HEK293 (cell line): ENCODE measurements around the gene GPR162.
A peak's percentile ranks its signal among the peaks of the same experiment; 100 is the strongest.

ENCODE experiments used
- CTCF ChIA-PET: fragments of 350-600 bp; formaldehyde crosslinking; extraction: SDS; loops from one replicate; lab custom pipeline; 2021; ENCODE audit warnings: antibody characterized with exemption; lab: Yijun Ruan, JAX
- POLR2A ChIA-PET: fragments of 300-600 bp; formaldehyde crosslinking; extraction: SDS; loops from one replicate; lab custom pipeline; 2020; ENCODE audit warnings: antibody characterized with exemption, inconsistent platforms; lab: Yijun Ruan, JAX
- H3K27ac ChIP-seq: fragments of 200-500 bp; sonication (Bioruptor generic); 2 replicates; pipeline ENCODE4 v1.5.1; 2014; ENCODE audit warnings: low read depth, low read length, control low read depth, inconsistent platforms; ENCODE audit errors: extremely low read depth
- H3K36me3 ChIP-seq, 2 experiments: fragments of 200-500 bp in 1 of 2; sonication (Bioruptor generic) in 1 of 2; 1 replicate in 1 of 2; 2 replicates in 1 of 2; pipeline ENCODE4 v1.5.1; 2014 to 2017; ENCODE audit warnings: inconsistent platforms in 2 of 2, low read length in 2 of 2; ENCODE audit not compliant: control insufficient read depth in 2 of 2, insufficient read depth in 1 of 2
- H3K4me1 ChIP-seq: fragments of 200-500 bp; sonication (Bioruptor generic); 2 replicates; pipeline ENCODE4 v1.5.1; 2014; ENCODE audit warnings: mild to moderate bottlenecking, low read length, inconsistent platforms; ENCODE audit not compliant: control insufficient read depth, insufficient read depth
- H3K4me3 ChIP-seq: 2 replicates; pipeline ENCODE4 v1.5.1; 2011; ENCODE audit warnings: low read depth, mild to moderate bottlenecking, control low read depth, low read length, moderate library complexity
- H3K9me3 ChIP-seq: fragments of 200-500 bp; sonication (Bioruptor generic); 2 replicates; pipeline ENCODE4 v1.5.1; 2014; ENCODE audit warnings: low read depth, low read length, inconsistent platforms; ENCODE audit not compliant: control insufficient read depth, insufficient read depth
- BCL11A ChIP-seq: fragments of 450-650 bp; formaldehyde crosslinking; IDR thresholded peaks from 2 replicates; pipeline ENCODE4 v1.5.1; 2016; ENCODE audit warnings: low read depth, missing biosample characterization, missing genetic modification characterization
- EGR2 ChIP-seq: fragments of 450-650 bp; formaldehyde crosslinking; IDR thresholded peaks from 2 replicates; pipeline ENCODE4 v1.5.1; 2016; ENCODE audit warnings: low read depth, missing biosample characterization, missing genetic modification characterization
- GFI1B ChIP-seq: fragments of 450-650 bp; formaldehyde crosslinking; IDR thresholded peaks from 2 replicates; pipeline ENCODE4 v1.5.1; 2016; ENCODE audit warnings: missing biosample characterization, missing genetic modification characterization
- KLF1 ChIP-seq: fragments of 450-650 bp; formaldehyde crosslinking; IDR thresholded peaks from 2 replicates; pipeline ENCODE4 v1.5.1; 2016; ENCODE audit warnings: missing biosample characterization, missing genetic modification characterization
- OVOL3 ChIP-seq: fragments of 450-650 bp; formaldehyde crosslinking; IDR thresholded peaks from 2 replicates; pipeline ENCODE4 v1.5.1; 2016; ENCODE audit warnings: missing biosample characterization, missing genetic modification characterization
- SP3 ChIP-seq: fragments of 450-650 bp; formaldehyde crosslinking; IDR thresholded peaks from 2 replicates; pipeline ENCODE4 v1.5.1; 2016; ENCODE audit warnings: missing biosample characterization, missing genetic modification characterization
- WT1 ChIP-seq: fragments of 450-650 bp; formaldehyde crosslinking; IDR thresholded peaks from 2 replicates; pipeline ENCODE4 v1.5.1; 2016; ENCODE audit warnings: missing biosample characterization, missing genetic modification characterization
- YY1 ChIP-seq: fragments of 450-650 bp; formaldehyde crosslinking; IDR thresholded peaks from 2 replicates; pipeline ENCODE4 v1.5.1; 2018; ENCODE audit warnings: missing biosample characterization, missing genetic modification characterization
- ZFP69B ChIP-seq: fragments of 450-650 bp; formaldehyde crosslinking; IDR thresholded peaks from 2 replicates; pipeline ENCODE4 v1.5.1; 2016; ENCODE audit warnings: missing biosample characterization, missing genetic modification characterization
- ZNF114 ChIP-seq: fragments of 450-650 bp; formaldehyde crosslinking; IDR thresholded peaks from 2 replicates; pipeline ENCODE4 v1.5.0; 2017; ENCODE audit warnings: missing biosample characterization, missing genetic modification characterization
- ZNF2 ChIP-seq: fragments of 450-650 bp; formaldehyde crosslinking; IDR thresholded peaks from 2 replicates; pipeline ENCODE4 v1.5.1; 2016; ENCODE audit warnings: missing biosample characterization, missing genetic modification characterization
- ZNF211 ChIP-seq: fragments of 450-650 bp; formaldehyde crosslinking; IDR thresholded peaks from 2 replicates; pipeline ENCODE4 v1.5.1; 2016; ENCODE audit warnings: low read depth, missing biosample characterization, missing genetic modification characterization
- ZNF341 ChIP-seq: fragments of 450-650 bp; formaldehyde crosslinking; IDR thresholded peaks from 2 replicates; pipeline ENCODE4; 2016; ENCODE audit warnings: low read depth, missing biosample characterization, missing genetic modification characterization
- ZNF391 ChIP-seq: fragments of 450-650 bp; formaldehyde crosslinking; IDR thresholded peaks from 2 replicates; pipeline ENCODE4 v1.5.1; 2016; ENCODE audit warnings: low read depth, missing biosample characterization, missing genetic modification characterization, borderline replicate concordance
- ZNF394 ChIP-seq: fragments of 450-650 bp; formaldehyde crosslinking; IDR thresholded peaks from 2 replicates; pipeline ENCODE4 v1.5.1; 2016; ENCODE audit warnings: missing biosample characterization, missing genetic modification characterization, mild to moderate bottlenecking, moderate library complexity, borderline replicate concordance
- ZNF558 ChIP-seq: fragments of 450-650 bp; formaldehyde crosslinking; IDR thresholded peaks from 2 replicates; pipeline ENCODE4 v1.5.1; 2016; ENCODE audit warnings: missing biosample characterization, missing genetic modification characterization
- ZNF585B ChIP-seq: fragments of 450-650 bp; formaldehyde crosslinking; IDR thresholded peaks from 2 replicates; pipeline ENCODE4 v1.5.1; 2016; ENCODE audit warnings: missing biosample characterization, missing genetic modification characterization
- ZNF692 ChIP-seq: fragments of 450-650 bp; formaldehyde crosslinking; IDR thresholded peaks from 2 replicates; pipeline ENCODE4 v1.5.1; 2016; ENCODE audit warnings: missing biosample characterization, missing genetic modification characterization
- ZSCAN18 ChIP-seq: fragments of 450-650 bp; formaldehyde crosslinking; IDR thresholded peaks from 2 replicates; pipeline ENCODE4 v1.5.1; 2016; ENCODE audit warnings: missing biosample characterization, missing genetic modification characterization

Gene GPR162

GRCh38 chr12:6840761-6841515 is 19.3 kb downstream of the GPR162 start, which contains the start of gene GNB3 (continued):
- TF ChIP-seq ZNF585B (no peak), ZNF2 (tag by site-specific recombination) (no peak), ZNF341 (tag by site-specific recombination) (no peak), SP3 (no peak), ZNF211 (tag by site-specific recombination) (no peak)

GRCh38 chr12:6842075-6842474 is 20.5 kb downstream of the GPR162 start:
- TF ChIP-seq ZNF114 (no peak), YY1 (tag by site-specific recombination) (no peak), OVOL3 (no peak), ZNF394 (no peak), KLF1 (no peak)
- Histone ChIP-seq H3K4me3 (no peak overlapping the region), H3K27ac (no peak overlapping the region), H3K36me3 (peaks cover 12 to 92% of the 10 kb centered on the region in 2 experiments), H3K4me1 (no peaks in the 10 kb centered on the region), H3K9me3 (no peaks in the 10 kb centered on the region)
- CTCF ChIA-PET: interaction anchor here (1.0 kb wide), 1 partner anchor 9 kb away, joined by 3 read pairs; the partner anchor contains the start of genes CDCA3 and USP5
- POLR2A ChIA-PET: interaction anchor here (1.3 to 6.5 kb wide), 4 partner anchors 7 to 30 kb away, joined by 4 to 62 read pairs (median 14); partner anchors contain the start of genes CDCA3, SPSB2 and USP5

GRCh38 chr12:6843118-6843902 is 21.7 kb downstream of the GPR162 start:
- peaks cover 20 to 92% of the 10 kb centered on the region in 2 experiments for H3K36me3 ChIP-seq
- H3K4me3 ChIP-seq: no peak overlapping the region
- no peaks in the 10 kb centered on the region for H3K9me3 ChIP-seq
- ChIA-PET CTCF (interaction anchor here (0.6 to 8.1 kb wide), 5 partner anchors 8 to 122 kb away, joined by 3 to 75 read pairs (median 3); partner anchors contain the start of genes CDCA3 and USP5), POLR2A (interaction anchor here (0.5 to 6.5 kb wide), 7 partner anchors 8 to 89 kb away, joined by 3 to 62 read pairs (median 4); partner anchors contain the start of genes CDCA3, PTMS, SPSB2 and USP5)
- H3K4me1 ChIP-seq: no peaks in the 10 kb centered on the region
- TF ChIP-seq GFI1B (tag by site-specific recombination) (no peak), ZNF692 (peak; percentile 84; the same call in 1 of the 2 replicates), ZSCAN18 (tag by site-specific recombination) (no peak), WT1 (0 out of 2 replicates have a peak, but pooled peaks have one; percentile 54), ZFP69B (peak; percentile 66; the same call in 1 of the 2 replicates)
- H3K27ac ChIP-seq: no peak overlapping the region

GRCh38 chr12:6845395-6845794 is 23.8 kb downstream of the GPR162 start:
- ChIA-PET POLR2A (interaction anchor here (0.5 to 5.6 kb wide), 5 partner anchors 21 to 223 kb away, joined by 3 to 16 read pairs (median 4); partner anchors contain the start of gene SPSB2), CTCF (interaction anchor here (8.1 kb wide), 1 partner anchor 12 kb away, joined by 75 read pairs; no protein-coding TSS in a partner anchor)
- TF ChIP-seq BCL11A (no peak), ZNF391 (tag by site-specific recombination) (no peak), EGR2 (tag by site-specific recombination) (0 out of 2 replicates have a peak, but pooled peaks have one; percentile 22), ZNF558 (tag by site-specific recombination) (no peak)
- H3K36me3 ChIP-seq: peaks cover 29 to 93% of the 10 kb centered on the region in 2 experiments
- no peak overlapping the region for H3K4me3 ChIP-seq
- peaks cover 3% of the 10 kb centered on the region; the same call in 1 of the 2 replicates for H3K4me1 ChIP-seq
- H3K27ac ChIP-seq: no peak overlapping the region
- no peaks in the 10 kb centered on the region for H3K9me3 ChIP-seq
